Kidney epithelial cell (primary cell): ENCODE data around the gene DYNC1I1. TPM values are rescaled to one million over a fixed set of nuclear protein-coding genes. Genes with fewer than 3 reads are reported as not detected.

Experiments used
- DNase-seq: peaks from one replicate; pipeline ENCODE4 v3.0.0-alpha.2; 2010; ENCODE audit warnings: low read depth
- H3K27me3 ChIP-seq: 2 replicates; pipeline ENCODE4 v1.6.0; 2011; ENCODE audit warnings: low read length; ENCODE audit not compliant: control insufficient read depth, insufficient read depth
- H3K36me3 ChIP-seq: 2 replicates; pipeline ENCODE4 v1.5.1; 2011; ENCODE audit warnings: low read length; ENCODE audit not compliant: control insufficient read depth, insufficient read depth
- H3K4me3 ChIP-seq: 2 replicates; pipeline ENCODE4 v1.5.1; 2011; ENCODE audit warnings: low read depth, mild to moderate bottlenecking, control low read depth, low read length
- total RNA-seq: library from RNA; depleted of rRNA; stranded (reverse); fragments of >200 nt; gene quantifications from 2 replicates; pipeline ENCODE4 v1.2.3, GENCODE V29; 2015
- TF ChIP-seq, protein P1 (sequence below): IDR thresholded peaks from 2 replicates; pipeline ENCODE4 v1.5.1; 2011; ENCODE audit warnings: mild to moderate bottlenecking, moderate library complexity, low read length, control low read depth, inconsistent platforms; ENCODE audit not compliant: insufficient read depth, poor library complexity, severe bottlenecking

Gene DYNC1I1
- total RNA-seq, 1 donor from 2014 or later = 0.08 TPM

DNA sequence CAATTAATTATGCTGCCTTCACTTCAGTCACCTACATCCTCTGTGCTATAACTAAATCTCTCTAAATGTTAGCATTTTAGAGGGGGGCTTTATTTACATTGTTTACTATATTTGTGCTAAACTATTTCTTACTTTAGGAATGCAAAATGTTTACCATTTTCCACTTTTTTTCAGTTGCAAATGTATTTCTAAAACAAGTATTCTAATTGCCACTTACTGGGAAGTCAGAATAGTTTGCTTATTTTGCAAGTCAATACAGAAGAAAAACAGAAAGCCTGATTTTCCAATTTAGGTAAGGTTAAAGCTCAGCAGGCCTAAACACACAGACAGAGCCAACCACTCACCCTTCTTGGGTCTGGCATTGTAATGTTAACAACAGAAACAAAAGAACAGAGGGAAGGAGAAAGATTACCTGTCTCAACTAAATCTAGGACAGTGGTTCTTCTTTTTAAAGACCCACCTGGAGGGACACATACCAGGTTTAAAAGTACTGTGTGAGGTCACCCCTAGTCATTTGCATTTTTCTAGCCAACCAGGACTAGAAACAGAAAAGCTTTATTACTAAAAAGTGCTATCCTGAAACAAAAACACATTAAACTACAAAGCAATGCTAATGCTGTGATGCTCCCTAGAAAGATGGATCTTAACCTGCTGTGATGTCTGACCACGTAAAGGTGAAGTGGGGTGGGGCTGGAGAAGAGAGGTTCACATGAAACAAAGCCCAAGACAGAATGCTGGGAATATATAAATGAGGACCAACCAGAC lies 371.3 kb downstream of the DYNC1I1 start:
- TF ChIP-seq, protein P1, sequence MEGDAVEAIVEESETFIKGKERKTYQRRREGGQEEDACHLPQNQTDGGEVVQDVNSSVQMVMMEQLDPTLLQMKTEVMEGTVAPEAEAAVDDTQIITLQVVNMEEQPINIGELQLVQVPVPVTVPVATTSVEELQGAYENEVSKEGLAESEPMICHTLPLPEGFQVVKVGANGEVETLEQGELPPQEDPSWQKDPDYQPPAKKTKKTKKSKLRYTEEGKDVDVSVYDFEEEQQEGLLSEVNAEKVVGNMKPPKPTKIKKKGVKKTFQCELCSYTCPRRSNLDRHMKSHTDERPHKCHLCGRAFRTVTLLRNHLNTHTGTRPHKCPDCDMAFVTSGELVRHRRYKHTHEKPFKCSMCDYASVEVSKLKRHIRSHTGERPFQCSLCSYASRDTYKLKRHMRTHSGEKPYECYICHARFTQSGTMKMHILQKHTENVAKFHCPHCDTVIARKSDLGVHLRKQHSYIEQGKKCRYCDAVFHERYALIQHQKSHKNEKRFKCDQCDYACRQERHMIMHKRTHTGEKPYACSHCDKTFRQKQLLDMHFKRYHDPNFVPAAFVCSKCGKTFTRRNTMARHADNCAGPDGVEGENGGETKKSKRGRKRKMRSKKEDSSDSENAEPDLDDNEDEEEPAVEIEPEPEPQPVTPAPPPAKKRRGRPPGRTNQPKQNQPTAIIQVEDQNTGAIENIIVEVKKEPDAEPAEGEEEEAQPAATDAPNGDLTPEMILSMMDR = no peak
- no peaks in the 10 kb centered on the region for H3K36me3 ChIP-seq

GRCh38 chr7:96144260-96144526 lies 371.8 kb downstream of the DYNC1I1 start:
- DNase-seq = no peak
- TF ChIP-seq, protein P1 = no peak

More for the DNA sequence above, 371.3 kb downstream of the DYNC1I1 start:
- Histone ChIP-seq H3K4me3 (no peak overlapping the region), H3K27me3 (no peaks in the 10 kb centered on the region)
- no peak for DNase-seq

More at GRCh38 chr7:96144260-96144526, 371.8 kb downstream of the DYNC1I1 start:
- no peak overlapping the region for H3K4me3 ChIP-seq
- no peaks in the 10 kb centered on the region for H3K36me3 ChIP-seq
- H3K27me3 ChIP-seq = no peaks in the 10 kb centered on the region

Other genes with a start within 250 kb of the DYNC1I1 start
- gene PDK4, start 176.0 kb upstream of the DYNC1I1 start, total RNA-seq = 0.42 and 0.48 TPM in 2 replicates